Measurements from ENCODE around the gene GOLGA6C.
"Not testable (repeated sequence)": the region's sequence is repeated elsewhere in the genome, so short reads cannot be mapped to it uniquely, and the experiment has no call there.

- TF ChIP-seq CTCF (IDR thresholded peaks at IDR 0.05; ENCODE audit: low read depth, low read length, missing input control); ZBTB33 (IDR thresholded peaks at IDR 0.05); YY1 (IDR thresholded peaks at IDR 0.05); GABPA (IDR thresholded peaks at IDR 0.05 in 1 of 2, conservative IDR thresholded peaks at IDR 0.05 in 1 of 2): not testable (repeated sequence)
These were observed 17.5 kb downstream of the GOLGA6C start for GRCh38 chr15:75275617-75276016.

All from liver (tissue), 3 donors.